ENCODE measurements around the gene MMP25.

The MMP25 gene

DNA sequence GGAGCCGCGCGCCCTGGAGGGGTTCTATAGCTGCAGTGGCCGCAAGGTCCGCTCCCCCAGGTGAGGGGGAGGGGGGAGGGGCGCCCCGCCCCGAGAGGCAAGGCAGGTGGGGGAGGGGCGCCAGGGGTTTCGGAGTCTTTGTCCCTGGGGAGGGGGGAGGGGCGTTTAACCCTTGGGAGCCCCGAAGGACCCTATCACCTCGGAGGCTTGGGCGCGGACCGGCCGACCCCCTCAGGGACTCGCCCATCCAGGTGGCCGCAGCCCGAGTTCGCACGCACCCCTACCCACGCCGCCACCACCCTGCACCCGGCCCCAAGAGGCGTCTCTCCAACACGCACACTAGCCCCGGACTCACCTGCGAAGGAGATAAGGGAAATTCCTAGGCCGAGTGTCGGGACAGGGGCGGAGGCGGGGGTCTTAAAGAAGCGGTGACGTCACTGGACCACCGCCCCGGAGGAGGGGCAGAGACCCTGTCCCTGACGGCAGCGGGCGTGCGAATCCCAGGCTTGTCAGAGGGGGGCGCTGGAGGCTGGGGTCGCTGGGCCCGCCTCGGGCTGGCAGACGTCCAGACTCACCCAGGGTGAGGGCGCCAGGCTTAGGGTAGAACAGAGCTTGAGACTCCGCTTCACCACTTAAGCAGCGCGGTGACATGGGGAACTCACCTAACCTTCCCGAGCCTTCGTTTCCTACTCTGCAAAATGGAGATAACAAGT is 28.4 kb upstream of the MMP25 start, which contains the start of gene CLDN6:
Gene CLDN6 (minus strand): TSS at position 390 of the 713 bp plus-strand sequence. CDS start 2,162 bp downstream, outside the sequence.
- DNase-seq (ENCODE audit: low read depth in 3 of 3), result peak in 1 of 3 donors; percentile 21

DNA sequence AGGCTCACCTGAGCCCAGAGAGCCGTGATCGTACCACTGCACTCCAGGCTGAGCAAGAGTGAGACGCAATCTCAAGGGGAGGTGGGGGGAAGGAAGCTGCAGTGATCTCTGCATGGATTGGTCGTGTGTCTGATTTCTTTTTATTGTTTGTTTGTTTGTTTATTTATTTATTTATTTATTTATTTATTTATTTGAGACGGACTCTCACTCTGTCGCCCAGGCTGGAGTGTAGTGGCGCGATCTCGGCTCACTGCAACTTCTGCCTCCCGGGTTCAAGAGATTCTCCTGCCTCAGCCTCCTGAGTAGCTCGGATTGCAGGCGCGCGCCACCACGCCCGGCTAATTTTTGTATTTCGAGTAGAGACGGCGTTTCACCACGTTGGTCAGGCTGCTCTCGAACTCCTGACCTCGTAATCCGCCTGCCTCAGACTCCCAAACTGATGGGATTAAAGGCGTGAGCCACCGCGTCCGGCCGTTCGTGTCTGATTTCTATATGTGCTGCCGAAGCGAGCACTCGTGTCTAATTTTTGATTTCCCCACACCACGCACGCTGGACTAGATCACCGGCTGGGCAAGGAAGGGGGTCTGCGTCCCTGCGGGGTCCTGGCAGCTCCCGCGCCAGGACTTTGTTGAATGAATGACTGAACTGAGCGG is 26.6 kb upstream of the MMP25 start:
- no peak for DNase-seq (ENCODE audit: low read depth in 3 of 3)

DNA sequence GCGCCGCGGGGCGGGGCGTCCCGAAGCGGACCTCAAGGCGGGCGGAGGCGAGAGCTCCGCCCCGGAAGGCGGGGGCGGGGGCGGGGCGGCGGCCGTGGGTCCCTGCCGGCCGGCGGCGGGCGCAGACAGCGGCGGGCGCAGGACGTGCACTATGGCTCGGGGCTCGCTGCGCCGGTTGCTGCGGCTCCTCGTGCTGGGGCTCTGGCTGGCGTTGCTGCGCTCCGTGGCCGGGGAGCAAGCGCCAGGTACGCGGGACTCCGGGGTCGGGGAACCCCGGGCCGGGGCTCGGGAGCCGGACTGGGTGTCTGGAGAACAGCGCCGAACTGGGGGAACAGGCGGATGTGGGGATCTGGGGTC is 26.1 kb upstream of the MMP25 start, which contains the start of gene TNFRSF12A:
Gene TNFRSF12A (plus strand): TSS at position 122 of the 357 bp plus-strand sequence. CDS start 30 bp downstream, at position 152.
- DNase-seq (ENCODE audit: low read depth in 3 of 3), result peak in 1 of 3 donors; percentile 38

DNA sequence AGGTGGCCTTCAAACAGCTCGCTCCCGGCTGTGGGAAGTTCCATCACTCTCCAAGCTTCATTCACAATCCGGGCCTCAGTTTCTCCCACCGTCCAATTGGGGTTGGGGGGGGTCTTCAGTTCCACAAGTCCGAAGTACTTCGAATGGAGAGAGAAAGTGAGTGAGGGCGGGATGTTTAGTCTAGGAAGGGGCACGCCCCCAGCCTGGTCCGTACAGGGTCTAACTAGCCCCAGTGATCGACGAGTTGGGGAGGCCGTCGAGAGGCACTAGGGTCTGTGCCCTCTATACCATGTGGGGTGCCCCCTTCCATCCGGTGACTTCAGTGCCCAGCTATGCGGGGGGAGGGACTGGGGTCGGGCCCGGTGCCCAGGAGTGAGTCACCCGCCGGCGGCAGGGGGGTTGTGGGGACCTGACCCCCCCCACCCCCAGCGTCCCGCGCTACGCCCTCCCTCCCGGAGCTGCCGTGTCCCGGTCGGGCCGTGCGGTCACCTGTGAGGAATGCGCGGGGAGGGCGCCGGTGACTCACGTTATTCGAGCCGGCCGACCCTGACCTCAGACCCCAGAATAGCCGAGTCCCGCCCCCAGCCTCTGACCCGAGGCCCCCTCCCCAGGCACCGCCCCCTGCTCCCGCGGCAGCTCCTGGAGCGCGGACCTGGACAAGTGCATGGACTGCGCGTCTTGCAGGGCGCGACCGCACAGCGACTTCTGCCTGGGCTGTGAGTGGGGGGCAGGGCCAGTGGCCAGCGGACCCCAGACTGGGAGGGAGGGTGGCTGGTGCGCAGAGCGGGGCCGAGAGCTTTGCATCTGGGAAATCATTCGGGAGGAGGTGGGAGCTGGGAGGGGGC is 25.5 kb upstream of the MMP25 start:
- peak in 1 of 3 donors; percentile 22 for DNase-seq (ENCODE audit: low read depth in 3 of 3)

DNA sequence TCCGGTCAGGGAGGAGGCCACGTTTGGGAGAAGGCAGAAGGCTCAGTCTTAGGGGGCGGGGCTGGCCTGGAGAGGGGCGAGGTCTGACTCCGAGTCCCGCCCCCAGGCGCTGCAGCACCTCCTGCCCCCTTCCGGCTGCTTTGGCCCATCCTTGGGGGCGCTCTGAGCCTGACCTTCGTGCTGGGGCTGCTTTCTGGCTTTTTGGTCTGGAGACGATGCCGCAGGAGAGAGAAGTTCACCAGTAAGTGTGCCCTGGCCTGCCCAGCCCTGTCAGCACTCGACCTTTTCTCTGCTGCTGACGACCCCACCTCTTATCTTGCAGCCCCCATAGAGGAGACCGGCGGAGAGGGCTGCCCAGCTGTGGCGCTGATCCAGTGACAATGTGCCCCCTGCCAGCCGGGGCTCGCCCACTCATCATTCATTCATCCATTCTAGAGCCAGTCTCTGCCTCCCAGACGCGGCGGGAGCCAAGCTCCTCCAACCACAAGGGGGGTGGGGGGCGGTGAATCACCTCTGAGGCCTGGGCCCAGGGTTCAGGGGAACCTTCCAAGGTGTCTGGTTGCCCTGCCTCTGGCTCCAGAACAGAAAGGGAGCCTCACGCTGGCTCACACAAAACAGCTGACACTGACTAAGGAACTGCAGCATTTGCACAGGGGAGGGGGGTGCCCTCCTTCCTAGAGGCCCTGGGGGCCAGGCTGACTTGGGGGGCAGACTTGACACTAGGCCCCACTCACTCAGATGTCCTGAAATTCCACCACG is 24.7 kb upstream of the MMP25 start:
- peak; percentile 76 to 91 (median 88) for DNase-seq (ENCODE audit: low read depth in 3 of 3)

DNA sequence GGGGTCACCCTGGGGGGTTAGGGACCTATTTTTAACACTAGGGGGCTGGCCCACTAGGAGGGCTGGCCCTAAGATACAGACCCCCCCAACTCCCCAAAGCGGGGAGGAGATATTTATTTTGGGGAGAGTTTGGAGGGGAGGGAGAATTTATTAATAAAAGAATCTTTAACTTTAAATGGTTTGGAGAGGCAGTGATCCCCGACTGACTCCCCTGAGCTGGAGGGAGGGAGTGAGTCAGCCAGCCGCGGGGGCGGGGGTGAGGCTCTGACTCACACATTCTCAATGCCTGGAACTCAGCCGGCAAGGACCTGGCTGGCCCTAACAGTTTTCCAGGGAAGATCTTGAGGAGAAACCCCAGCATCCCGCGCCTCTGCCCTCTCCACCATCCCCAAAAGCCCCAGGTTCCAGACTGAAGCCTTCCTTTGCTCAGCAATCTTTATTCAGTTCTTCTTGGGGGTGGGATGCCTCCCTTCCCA is 24.1 kb upstream of the MMP25 start:
- peak; percentile 72 to 92 (median 86) for DNase-seq (ENCODE audit: low read depth in 3 of 3)

DNA sequence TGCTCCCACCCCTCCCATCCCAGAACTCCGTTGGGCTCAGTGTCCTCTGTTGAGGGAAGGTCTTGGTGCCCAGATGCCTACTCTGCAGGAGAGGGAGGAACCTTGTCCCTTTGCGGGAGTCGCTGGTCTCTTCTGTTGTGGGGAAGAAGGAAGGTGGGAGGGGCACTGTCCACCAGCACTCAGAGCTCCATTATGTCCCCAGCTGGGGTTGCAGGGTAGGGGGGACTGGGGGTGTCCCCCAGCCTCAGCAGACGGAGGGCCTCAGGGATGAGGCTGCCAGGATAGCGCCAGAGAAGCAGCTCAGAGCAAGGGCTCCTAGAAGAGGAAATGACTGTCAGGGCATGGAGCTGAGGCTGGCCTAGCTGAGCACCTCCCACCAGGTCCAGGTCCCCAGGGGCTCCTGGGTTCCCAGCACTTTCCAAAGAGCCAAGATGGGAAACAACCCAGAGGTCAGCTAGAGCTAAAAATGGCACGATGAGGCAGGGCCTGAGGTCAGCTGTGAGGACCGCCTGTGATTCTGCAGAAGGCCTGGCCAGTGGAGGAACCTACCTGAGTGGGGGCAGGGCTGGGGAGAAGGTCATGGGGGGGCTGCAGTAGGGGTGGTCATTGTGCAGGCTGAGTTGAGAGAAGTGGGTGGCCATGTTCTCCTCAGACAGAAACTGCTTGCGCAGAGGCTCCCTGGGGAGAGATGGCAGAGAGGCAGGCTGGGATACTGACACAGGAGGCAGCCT is 23.5 kb upstream of the MMP25 start:
- DNase-seq (ENCODE audit: low read depth in 3 of 3), result no peak

DNA sequence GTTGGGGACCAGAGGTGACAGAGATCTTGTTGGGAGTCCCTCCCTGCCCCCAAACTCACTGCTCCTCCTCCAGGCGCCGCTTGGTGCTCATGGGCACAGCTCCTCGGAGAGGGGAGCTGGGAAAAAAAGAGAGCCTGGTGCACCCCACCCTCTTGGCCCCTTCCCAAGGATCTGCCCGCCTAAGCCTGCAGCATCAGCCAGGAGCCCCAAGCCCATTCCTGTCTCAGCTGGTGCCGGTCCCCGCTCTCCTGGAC is 23.0 kb upstream of the MMP25 start:
- no peak for DNase-seq (ENCODE audit: low read depth in 3 of 3)

DNA sequence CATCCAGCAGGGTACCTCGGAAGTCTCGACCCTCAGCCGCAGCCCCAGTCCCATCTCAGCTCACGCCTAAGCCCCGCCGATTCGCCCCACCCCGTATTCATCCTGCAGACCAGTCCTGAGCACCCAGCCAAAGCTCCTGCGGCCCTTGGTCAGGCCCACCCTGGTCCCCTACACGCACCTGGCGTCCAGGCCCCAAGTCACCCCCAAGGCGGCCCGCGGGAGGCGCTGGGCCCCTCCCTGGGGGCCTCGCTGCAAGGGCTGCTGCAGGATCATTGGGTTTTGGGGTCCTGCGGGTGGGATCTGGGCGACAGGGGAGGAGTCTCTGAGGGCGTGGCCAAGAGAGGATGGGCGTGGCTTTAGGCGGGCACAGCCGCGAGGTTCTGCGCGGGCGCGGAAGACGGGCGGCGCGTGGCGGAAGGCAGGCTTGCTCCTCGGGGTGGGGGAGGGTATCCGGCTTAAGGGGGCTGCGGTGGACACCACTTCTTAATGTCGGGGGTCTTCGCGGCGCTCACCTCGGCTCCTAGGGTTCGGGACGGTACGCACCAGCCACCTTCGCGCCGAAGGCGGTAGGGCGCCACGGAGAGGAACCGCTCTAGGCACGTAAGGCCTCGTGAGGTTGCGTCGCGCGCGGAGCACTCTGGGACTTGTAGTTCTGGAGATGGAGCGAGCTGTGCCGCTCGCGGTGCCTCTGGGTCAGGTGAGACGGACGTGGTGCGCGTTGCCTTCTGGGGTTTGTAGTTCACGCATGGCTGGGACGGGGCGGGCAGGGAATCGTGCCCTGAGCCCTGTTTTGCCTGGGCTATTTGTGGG is 22.5 kb upstream of the MMP25 start, which contains the start of the genes HCFC1R1 and THOC6:
Gene HCFC1R1 (minus strand): TSS at position 274 of the 810 bp plus-strand sequence. CDS start 1 bp downstream, at position 273.
Gene THOC6 (plus strand): TSS at position 367 of the 810 bp plus-strand sequence. CDS start 292 bp downstream, at position 659.
- DNase-seq (ENCODE audit: low read depth in 3 of 3), result peak; percentile 92 to 93 (median 92)

DNA sequence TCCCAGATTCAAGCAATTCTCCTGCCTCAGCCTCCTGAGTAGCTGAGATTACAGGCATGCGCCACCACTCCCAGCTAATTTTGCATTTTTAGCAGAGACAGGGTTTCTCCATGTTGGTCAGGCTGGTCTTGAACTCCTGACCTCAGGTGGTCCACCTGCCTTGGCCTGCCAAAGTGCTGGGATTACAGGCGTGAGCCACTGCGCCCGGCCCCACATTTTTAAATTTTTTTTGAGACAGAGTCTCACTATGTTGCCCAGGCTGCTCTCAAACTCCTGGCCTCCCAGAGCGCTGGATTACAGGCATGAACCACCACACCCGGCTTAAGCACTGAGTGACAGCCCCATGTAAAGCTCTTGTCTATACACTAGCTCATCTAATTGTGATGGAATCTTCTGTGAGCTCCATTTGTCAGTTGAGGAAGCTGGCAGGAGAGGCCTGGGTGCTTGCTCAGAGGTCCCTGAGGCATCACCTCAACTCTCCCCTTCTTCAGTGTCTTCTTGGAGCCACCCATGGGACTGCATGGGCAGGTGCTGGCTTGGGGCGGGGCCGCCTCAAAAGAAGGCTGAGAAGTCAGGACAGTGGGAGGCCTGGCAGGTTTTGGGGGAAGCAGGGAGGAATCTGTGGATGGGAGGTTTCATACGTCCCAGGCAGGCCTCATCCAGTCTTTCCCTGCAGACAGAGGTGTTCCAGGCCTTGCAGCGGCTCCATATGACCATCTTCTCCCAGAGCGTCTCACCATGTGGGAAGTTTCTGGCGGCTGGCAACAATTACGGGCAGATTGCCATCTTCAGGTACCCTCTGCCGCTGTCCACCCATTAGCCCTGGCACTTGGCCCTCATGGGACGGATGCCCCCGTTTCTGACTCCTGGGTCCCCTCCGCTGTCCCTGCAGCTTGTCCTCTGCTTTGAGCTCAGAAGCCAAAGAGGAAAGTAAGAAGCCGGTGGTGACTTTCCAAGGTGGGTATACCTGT is 21.0 kb upstream of the MMP25 start:
- DNase-seq (ENCODE audit: low read depth in 3 of 3), result no peak

DNA sequence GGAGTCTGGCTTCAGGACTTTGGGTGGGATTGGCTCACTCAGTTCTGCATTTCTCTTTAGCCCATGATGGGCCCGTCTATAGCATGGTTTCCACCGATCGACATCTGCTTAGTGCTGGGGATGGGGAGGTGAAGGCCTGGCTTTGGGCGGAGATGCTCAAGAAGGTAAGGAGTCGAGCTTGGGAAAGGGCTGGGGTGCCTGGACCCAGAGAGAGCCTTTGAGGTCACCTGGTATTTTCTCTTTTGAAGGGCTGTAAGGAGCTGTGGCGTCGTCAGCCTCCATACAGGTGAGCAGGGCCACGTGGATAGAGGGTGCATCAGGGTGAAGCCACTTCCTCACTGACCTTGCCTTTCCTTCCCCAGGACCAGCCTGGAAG is 20.4 kb upstream of the MMP25 start:
- no peak for DNase-seq (ENCODE audit: low read depth in 3 of 3)

DNA sequence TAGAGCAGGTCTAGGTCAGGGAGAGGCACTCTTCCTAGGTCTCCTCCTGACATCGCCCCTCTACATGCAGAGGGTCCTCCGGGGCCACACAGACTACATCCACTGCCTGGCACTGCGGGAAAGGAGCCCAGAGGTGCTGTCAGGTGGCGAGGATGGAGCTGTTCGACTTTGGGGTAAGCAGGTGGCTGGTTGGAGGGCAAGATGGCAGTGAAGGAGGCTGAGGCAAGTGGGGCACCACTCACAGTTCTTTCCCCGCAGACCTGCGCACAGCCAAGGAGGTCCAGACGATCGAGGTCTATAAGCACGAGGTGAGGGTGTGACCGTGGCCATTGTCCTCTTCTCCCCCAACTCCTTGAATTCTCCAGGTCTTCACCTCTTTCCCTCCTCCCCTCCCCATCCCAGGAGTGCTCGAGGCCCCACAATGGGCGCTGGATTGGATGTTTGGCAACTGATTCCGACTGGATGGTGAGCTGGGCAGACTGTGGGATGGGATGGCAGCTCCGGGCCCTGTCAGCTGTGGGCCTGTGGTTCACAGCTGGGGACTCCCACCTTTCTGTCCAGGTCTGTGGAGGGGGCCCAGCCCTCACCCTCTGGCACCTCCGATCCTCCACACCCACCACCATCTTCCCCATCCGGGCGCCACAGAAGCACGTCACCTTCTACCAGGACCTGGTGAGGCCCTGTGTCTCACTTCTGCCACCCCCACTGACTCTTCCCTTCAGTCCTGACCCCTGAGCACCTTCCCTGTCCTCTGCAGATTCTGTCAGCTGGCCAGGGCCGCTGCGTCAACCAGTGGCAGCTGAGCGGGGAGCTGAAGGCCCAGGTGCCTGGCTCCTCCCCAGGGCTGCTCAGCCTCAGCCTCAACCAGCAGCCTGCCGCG is 19.5 kb upstream of the MMP25 start:
- DNase-seq (ENCODE audit: low read depth in 3 of 3), result no peak

DNA sequence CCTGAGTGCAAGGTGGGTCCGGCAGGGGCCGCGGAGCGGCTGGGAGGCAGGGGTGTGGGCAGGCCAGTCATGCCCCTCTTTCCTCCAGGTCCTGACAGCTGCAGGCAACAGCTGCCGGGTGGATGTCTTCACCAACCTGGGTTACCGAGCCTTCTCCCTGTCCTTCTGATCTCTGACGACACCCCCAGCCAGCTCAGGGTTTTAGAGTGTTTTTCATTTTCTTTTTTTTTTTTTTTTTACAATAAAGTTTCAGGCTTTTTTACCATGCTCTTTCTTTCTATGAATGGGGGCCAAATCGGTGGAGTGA is 18.9 kb upstream of the MMP25 start:
- no peak for DNase-seq (ENCODE audit: low read depth in 3 of 3)

DNA sequence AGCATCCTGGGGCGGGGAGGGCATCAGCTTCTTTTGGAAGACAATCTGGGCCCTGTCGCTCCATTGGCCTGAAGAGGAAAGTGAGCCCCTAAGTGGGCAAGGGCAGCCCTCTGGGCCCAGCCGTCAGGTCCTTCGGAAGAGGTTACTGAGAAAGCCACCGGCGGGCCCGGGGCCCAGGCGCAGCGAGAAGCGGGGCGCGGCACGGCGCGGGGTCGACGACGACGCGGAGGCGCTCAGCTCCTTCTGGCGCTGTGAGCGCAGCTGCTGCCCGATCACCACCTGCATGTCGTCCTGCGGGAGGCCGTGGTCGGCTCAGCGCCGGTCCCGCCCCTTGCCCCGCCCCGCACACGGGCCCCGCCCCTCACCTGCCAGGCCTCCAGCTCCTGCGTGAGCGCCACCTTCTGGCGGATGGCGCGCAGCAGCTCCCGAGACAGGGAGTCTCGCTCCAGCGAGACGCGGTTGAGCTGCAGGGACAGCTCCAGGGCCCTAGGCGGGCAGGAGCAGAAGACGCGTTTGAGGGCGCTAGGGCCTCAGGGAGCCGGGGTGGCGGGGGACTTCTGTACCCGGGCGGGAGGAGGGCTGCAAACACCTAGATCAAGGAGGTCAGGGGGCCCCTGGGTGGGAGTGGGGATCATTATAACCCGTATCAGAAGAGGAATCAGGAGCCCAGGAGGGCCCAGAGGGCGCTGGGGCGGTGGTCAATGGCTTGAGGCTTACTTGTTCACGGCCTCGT is 18.2 kb upstream of the MMP25 start:
- peak; percentile 77 to 90 (median 83) for DNase-seq (ENCODE audit: low read depth in 3 of 3)

DNA sequence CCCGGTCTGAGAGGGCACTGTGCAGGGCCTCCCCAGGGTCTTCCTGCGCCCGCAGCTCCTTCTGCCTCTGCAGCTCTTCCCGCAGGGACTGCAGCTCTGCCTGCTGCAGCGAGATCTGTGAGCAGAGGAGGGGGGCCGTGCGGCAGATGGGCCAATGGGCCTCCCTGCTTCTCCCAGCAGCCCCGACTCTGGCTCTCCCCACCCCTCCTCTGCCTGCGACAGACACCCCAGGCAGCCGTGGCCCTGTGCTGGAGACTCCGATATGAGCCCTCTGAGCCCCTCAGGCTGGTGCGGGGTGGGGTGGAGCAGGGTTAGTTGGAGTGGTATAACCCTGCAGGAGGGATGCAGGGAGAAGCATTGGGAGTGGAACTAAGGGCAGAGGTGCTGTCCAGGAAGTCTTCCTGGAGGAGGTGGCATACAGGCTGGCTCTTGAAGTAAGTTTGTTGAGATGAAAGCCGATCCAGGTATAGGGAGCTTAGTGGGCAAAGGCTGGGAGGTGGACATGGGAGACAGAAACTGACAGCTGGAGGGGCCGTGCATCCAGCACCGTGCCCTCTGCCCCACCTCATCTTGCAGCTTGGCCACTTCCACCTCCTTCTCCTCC is 17.5 kb upstream of the MMP25 start:
- DNase-seq (ENCODE audit: low read depth in 3 of 3), result no peak

DNA sequence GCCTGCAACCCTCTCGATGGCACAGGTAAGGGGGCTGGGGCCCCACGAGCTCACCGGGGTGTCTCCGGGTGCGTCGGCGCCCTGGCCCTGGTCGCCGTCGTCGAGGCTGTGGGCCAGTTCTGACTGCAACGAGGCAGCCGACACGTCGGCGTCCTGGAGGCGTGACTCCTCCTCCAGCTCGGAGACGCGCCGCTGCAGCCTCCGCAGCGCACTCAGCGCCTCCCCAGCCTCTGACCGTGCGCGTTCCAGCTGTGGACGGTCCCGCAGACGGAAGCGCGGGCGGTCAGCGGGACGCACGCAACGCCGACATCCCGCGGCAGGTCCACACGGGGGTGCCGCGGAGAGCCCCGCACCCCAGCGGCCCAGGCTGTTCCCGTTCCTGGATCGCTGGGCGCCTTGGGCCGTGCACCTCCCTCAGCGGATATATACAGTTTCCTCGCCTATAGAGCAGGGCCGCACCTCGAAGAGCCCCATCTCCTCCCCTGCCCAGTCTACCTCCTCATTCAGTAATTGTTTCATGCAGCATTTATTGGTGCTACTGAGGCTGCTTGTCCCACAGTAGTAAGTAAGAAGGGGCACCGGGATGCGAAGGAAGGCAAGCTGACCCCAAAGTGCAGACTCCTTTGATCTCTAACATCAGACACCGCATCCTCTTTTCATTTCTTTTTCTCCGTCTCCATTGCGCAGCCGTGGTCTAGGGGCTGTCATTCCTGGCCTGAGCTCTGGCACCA is 16.7 kb upstream of the MMP25 start:
- peak in 1 of 3 donors; percentile 29 for DNase-seq (ENCODE audit: low read depth in 3 of 3)
